Smooth muscle cell (in vitro differentiated cells): ENCODE results near the gene PXMP4. TPM values are rescaled to one million over a fixed set of nuclear protein-coding genes. Genes with fewer than 3 reads are reported as not detected.
A peak's percentile ranks its signal among the peaks of the same experiment; 100 is the strongest.

Experiments used
- DNase-seq: peaks from one replicate; lab custom pipeline; 2025; ENCODE audit not compliant: unreplicated experiment; lab: John Stamatoyannopoulos, UW
- H2AFZ ChIP-seq: fragments of 200-600 bp; sonication (generic); 2 replicates; pipeline ENCODE4 v1.6.0; 2016; ENCODE audit warnings: antibody characterized with exemption, low read depth, mild to moderate bottlenecking
- H3F3A ChIP-seq: fragments of 200-600 bp; sonication (generic); 2 replicates; pipeline ENCODE4 v1.6.0; 2017; ENCODE audit warnings: antibody characterized with exemption, low read depth
- H3K27ac ChIP-seq: fragments of 200-600 bp; sonication (generic); 2 replicates; pipeline ENCODE4 v1.5.1; 2016; ENCODE audit warnings: low read depth, mild to moderate bottlenecking
- H3K27me3 ChIP-seq: fragments of 200-600 bp; sonication (generic); 2 replicates; pipeline ENCODE4 v1.6.1; 2016; ENCODE audit warnings: low read depth, mild to moderate bottlenecking
- H3K36me3 ChIP-seq: fragments of 200-600 bp; sonication (generic); 2 replicates; pipeline ENCODE4 v1.5.1; 2016; ENCODE audit warnings: low read depth
- H3K4me1 ChIP-seq: fragments of 200-600 bp; sonication (generic); 2 replicates; pipeline ENCODE4 v1.5.1; 2016; ENCODE audit warnings: low read depth
- H3K4me2 ChIP-seq: fragments of 200-600 bp; sonication (generic); 2 replicates; pipeline ENCODE4 v1.6.0; 2016; ENCODE audit warnings: mild to moderate bottlenecking
- H3K4me3 ChIP-seq: fragments of 200-600 bp; sonication (generic); 2 replicates; pipeline ENCODE4 v1.5.1; 2016; ENCODE audit warnings: mild to moderate bottlenecking
- H3K79me2 ChIP-seq: fragments of 200-600 bp; sonication (generic); 2 replicates; pipeline ENCODE4 v1.6.0; 2016; ENCODE audit warnings: low read depth, mild to moderate bottlenecking
- H3K9ac ChIP-seq: fragments of 200-600 bp; sonication (generic); 2 replicates; pipeline ENCODE4 v1.6.0; 2016; ENCODE audit warnings: low read depth
- H3K9me3 ChIP-seq: fragments of 200-600 bp; sonication (generic); replicated peaks from 2 replicates; pipeline ENCODE4 v1.5.1; 2016; ENCODE audit warnings: low read depth
- H4K20me1 ChIP-seq: fragments of 200-600 bp; sonication (generic); 2 replicates; pipeline ENCODE4 v1.6.0; 2016; ENCODE audit warnings: low read depth
- WGBS: methylation state at CpG from one replicate; pipeline ENCODE4 v1.1.7; 2016; ENCODE audit warnings: low lambda C conversion rate; 5-methylcytosine and 5-hydroxymethylcytosine counted together
- polyA plus RNA-seq: library from polyadenylated mRNA; unstranded; fragments of >200 nt; fragmentation: Nextera tagmentation; extraction: Ambion mirVana; gene quantifications from 2 replicates; pipeline ENCODE4 v1.2.1, GENCODE V29; 2016
- total RNA-seq: library from RNA; depleted of rRNA; stranded (reverse); fragments of >200 nt; gene quantifications from 2 replicates; pipeline ENCODE4 v1.2.3, GENCODE V29; 2014
- TF ChIP-seq, protein P1 (sequence below): fragments of 200-600 bp; sonication (generic); IDR thresholded peaks from 2 replicates; pipeline ENCODE4 v1.5.1; 2017; ENCODE audit warnings: borderline replicate concordance, mild to moderate bottlenecking, antibody characterized with exemption; ENCODE audit not compliant: insufficient read depth, poor library complexity, severe bottlenecking

Gene PXMP4
- total and polyA plus RNA-seq, 2 experiments from 2014 or later: 2.6 to 8.1 TPM

GRCh38 chr20:33673410-33674293 lies 46.5 kb downstream of the PXMP4 start:
- peaks cover 19% of the 10 kb centered on the region for H3K79me2 ChIP-seq
- H3K4me1 ChIP-seq: peaks cover 26% of the 10 kb centered on the region
- no peaks in the 10 kb centered on the region for H3K36me3 ChIP-seq
- 4% methylated on average over 23 of the region's 29 CpGs for WGBS
- peaks cover 21% of the 10 kb centered on the region for H4K20me1 ChIP-seq
- H3K4me3 ChIP-seq: peak overlapping the region; percentile 98
- no peak for DNase-seq
- peak overlapping the region; percentile 100 for H3K4me2 ChIP-seq
- peaks cover 16% of the 10 kb centered on the region for H3F3A ChIP-seq
- peak overlapping the region; percentile 90 for H2AFZ ChIP-seq
- H3K9ac ChIP-seq: peak overlapping the region; percentile 87
- TF ChIP-seq, protein P1, sequence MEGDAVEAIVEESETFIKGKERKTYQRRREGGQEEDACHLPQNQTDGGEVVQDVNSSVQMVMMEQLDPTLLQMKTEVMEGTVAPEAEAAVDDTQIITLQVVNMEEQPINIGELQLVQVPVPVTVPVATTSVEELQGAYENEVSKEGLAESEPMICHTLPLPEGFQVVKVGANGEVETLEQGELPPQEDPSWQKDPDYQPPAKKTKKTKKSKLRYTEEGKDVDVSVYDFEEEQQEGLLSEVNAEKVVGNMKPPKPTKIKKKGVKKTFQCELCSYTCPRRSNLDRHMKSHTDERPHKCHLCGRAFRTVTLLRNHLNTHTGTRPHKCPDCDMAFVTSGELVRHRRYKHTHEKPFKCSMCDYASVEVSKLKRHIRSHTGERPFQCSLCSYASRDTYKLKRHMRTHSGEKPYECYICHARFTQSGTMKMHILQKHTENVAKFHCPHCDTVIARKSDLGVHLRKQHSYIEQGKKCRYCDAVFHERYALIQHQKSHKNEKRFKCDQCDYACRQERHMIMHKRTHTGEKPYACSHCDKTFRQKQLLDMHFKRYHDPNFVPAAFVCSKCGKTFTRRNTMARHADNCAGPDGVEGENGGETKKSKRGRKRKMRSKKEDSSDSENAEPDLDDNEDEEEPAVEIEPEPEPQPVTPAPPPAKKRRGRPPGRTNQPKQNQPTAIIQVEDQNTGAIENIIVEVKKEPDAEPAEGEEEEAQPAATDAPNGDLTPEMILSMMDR: no peak
- no peaks in the 10 kb centered on the region for H3K9me3 ChIP-seq
- peak overlapping the region; percentile 52 for H3K27ac ChIP-seq
- H3K27me3 ChIP-seq: no peaks in the 10 kb centered on the region

GRCh38 chr20:33673114-33673409 lies 47.0 kb downstream of the PXMP4 start:
- Histone ChIP-seq H4K20me1 (peaks cover 21% of the 10 kb centered on the region), H3K4me3 (peak overlapping the region; percentile 98), H3F3A (peaks cover 16% of the 10 kb centered on the region), H3K27me3 (no peaks in the 10 kb centered on the region), H3K27ac (no peak overlapping the region), H3K9me3 (no peaks in the 10 kb centered on the region), H3K79me2 (peaks cover 19% of the 10 kb centered on the region), H3K4me2 (peak overlapping the region; percentile 100), H3K4me1 (peaks cover 26% of the 10 kb centered on the region), H3K36me3 (no peaks in the 10 kb centered on the region), H3K9ac (peak overlapping the region; percentile 87), H2AFZ (no peak overlapping the region)
- DNase-seq: no peak
- 57% methylated on average over 4 of the region's 4 CpGs for WGBS
- TF ChIP-seq, protein P1: no peak

DNA sequence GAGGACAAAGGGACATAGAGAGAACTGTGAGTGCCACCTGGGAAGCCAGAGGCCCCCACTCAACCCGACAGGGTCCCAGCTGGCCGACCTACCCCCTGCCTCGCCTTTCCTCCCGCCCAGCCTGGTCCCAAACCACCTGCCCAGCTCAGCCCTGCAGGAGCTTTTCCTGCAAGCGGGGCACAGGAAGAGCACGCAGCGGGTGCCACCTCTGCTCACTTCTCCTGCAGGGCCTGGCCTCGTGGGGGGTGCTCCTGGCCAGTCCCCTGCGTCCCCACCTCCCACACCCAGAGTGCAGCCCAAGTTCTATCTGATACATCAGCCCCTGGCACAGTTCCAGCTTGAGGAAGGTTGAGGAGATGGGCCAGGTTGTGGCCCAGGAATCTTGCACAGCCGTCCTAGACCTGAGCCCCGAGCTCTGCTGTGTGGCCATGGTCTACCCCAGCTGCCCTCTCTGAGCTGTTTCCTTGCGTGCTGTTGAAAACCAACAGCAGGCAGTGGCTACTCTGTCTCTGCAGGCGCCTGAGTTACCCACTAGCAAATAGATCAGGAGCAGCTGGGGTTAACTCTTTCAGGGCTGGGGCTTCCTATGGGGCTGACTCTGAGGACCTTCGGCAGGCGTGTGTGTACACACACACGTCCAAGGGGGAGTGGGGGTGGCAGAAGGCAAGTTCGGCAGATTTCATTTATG lies 47.5 kb downstream of the PXMP4 start:
- peaks cover 21% of the 10 kb centered on the region for H4K20me1 ChIP-seq
- H3K4me1 ChIP-seq: peaks cover 26% of the 10 kb centered on the region
- no peaks in the 10 kb centered on the region for H3K27me3 ChIP-seq
- H3K4me2 ChIP-seq: peak overlapping the region; percentile 100
- WGBS: 66% methylated on average over 17 of the region's 17 CpGs
- H3F3A ChIP-seq: peaks cover 16% of the 10 kb centered on the region
- no peaks in the 10 kb centered on the region for H3K9me3 ChIP-seq
- no peaks in the 10 kb centered on the region for H3K36me3 ChIP-seq
- no peak overlapping the region for H3K9ac ChIP-seq
- H2AFZ ChIP-seq: no peak overlapping the region
- no peak overlapping the region for H3K27ac ChIP-seq
- DNase-seq: no peak
- peaks cover 19% of the 10 kb centered on the region for H3K79me2 ChIP-seq
- peak overlapping the region; percentile 98 for H3K4me3 ChIP-seq
- TF ChIP-seq, protein P1: no peak
